Caco-2 (cell line): ENCODE data around the gene TTC39C. TPM values are rescaled to one million over a fixed set of nuclear protein-coding genes. Genes with fewer than 3 reads are reported as not detected.

ENCODE experiments used
- BruUV-seq: library from RNA; stranded (reverse); fragments of 400-500 nt; replicated peaks from 2 replicates; lab custom pipeline; 2021; lab: Mats Ljungman, UMichigan
- CTCF ChIA-PET: fragments of 300-600 bp; sonication (Branson Sonifier 250); formaldehyde crosslinking; loops from one replicate; lab custom pipeline; 2022; ENCODE audit warnings: antibody characterized with exemption; lab: Charles Lee
- POLR2A ChIA-PET: fragments of 300-600 bp; sonication (Branson Sonifier 250); formaldehyde crosslinking; loops from one replicate; lab custom pipeline; 2022; ENCODE audit warnings: antibody characterized with exemption; lab: Charles Lee
- DNase-seq, 2 experiments: peaks; one replicate each; pipeline versions ENCODE4 v3.0.0 to v3.0.0-alpha.2; 2020 to 2022
- H3K27me3 ChIP-seq: replicated peaks from 2 replicates; pipeline ENCODE4 v1.6.0; 2011; ENCODE audit warnings: low read length; ENCODE audit not compliant: control insufficient read depth, insufficient read depth
- H3K36me3 ChIP-seq: 2 replicates; pipeline ENCODE4 v1.5.1; 2011; ENCODE audit warnings: low read length; ENCODE audit not compliant: control insufficient read depth, insufficient read depth
- H3K4me1 ChIP-seq: fragments of 250-450 bp; sonication (Bioruptor Pico); 2 replicates; pipeline ENCODE4 v1.5.1; 2020; ENCODE audit warnings: mild to moderate bottlenecking
- H3K4me3 ChIP-seq: 2 replicates; pipeline ENCODE4 v1.5.1; 2011; ENCODE audit warnings: low read depth, mild to moderate bottlenecking, control low read depth, low read length
- H3K9me3 ChIP-seq: fragments of 250-450 bp; sonication (Bioruptor Pico); 2 replicates; pipeline ENCODE4 v1.5.1; 2020; ENCODE audit warnings: mild to moderate bottlenecking, moderate library complexity
- H3K27ac Mint-ChIP-seq: one replicate; pipeline ENCODE4 v1.8.0; 2022; ENCODE audit warnings: mixed read lengths; ENCODE audit not compliant: unreplicated experiment
- H3K27me3 Mint-ChIP-seq: one replicate; pipeline ENCODE4 v1.8.0; 2022; ENCODE audit warnings: mixed read lengths; ENCODE audit not compliant: insufficient read depth, unreplicated experiment
- H3K36me3 Mint-ChIP-seq: one replicate; pipeline ENCODE4 v1.8.0; 2022; ENCODE audit warnings: mild to moderate bottlenecking, mixed read lengths; ENCODE audit not compliant: insufficient read depth, unreplicated experiment
- H3K4me1 Mint-ChIP-seq: one replicate; pipeline ENCODE4 v1.8.0; 2022; ENCODE audit warnings: low read depth, mixed read lengths; ENCODE audit not compliant: unreplicated experiment
- H3K4me3 Mint-ChIP-seq: one replicate; pipeline ENCODE4 v1.8.0; 2022; ENCODE audit warnings: mild to moderate bottlenecking, moderate library complexity, mixed read lengths; ENCODE audit not compliant: unreplicated experiment
- H3K9me3 Mint-ChIP-seq: one replicate; pipeline ENCODE4 v1.8.0; 2022; ENCODE audit warnings: mixed read lengths; ENCODE audit not compliant: unreplicated experiment
- intact Hi-C: fragments of 100-400 bp; cut with micrococcal nuclease; formaldehyde crosslinking; loops from one replicate; pipeline ENCODE4 v1.10.0; 2022; ENCODE audit not compliant: unreplicated experiment
- total RNA-seq: library from RNA; stranded (reverse); gene quantifications from 2 replicates; pipeline ENCODE4 v1.2.3, GENCODE V29; 2022
- TF ChIP-seq, protein P1 (sequence below), 2 experiments: fragments of 200-600 bp in 1 of 2; IDR thresholded peaks; 1 replicate in 1 of 2; 2 replicates in 1 of 2; pipeline versions ENCODE4 v1.5.1 to v1.8.0; 2011 to 2022; ENCODE audit warnings: antibody characterized with exemption in 1 of 2, control low read depth in 1 of 2, inconsistent platforms in 1 of 2, low read depth in 1 of 2, low read length in 1 of 2, mild to moderate bottlenecking in 1 of 2, moderate library complexity in 1 of 2; ENCODE audit not compliant: insufficient read depth in 1 of 2, severe bottlenecking in 1 of 2, unreplicated experiment in 1 of 2

TTC39C gene
- total RNA-seq, 1 experiment from 2014 or later, result 9.3 TPM

DNA sequence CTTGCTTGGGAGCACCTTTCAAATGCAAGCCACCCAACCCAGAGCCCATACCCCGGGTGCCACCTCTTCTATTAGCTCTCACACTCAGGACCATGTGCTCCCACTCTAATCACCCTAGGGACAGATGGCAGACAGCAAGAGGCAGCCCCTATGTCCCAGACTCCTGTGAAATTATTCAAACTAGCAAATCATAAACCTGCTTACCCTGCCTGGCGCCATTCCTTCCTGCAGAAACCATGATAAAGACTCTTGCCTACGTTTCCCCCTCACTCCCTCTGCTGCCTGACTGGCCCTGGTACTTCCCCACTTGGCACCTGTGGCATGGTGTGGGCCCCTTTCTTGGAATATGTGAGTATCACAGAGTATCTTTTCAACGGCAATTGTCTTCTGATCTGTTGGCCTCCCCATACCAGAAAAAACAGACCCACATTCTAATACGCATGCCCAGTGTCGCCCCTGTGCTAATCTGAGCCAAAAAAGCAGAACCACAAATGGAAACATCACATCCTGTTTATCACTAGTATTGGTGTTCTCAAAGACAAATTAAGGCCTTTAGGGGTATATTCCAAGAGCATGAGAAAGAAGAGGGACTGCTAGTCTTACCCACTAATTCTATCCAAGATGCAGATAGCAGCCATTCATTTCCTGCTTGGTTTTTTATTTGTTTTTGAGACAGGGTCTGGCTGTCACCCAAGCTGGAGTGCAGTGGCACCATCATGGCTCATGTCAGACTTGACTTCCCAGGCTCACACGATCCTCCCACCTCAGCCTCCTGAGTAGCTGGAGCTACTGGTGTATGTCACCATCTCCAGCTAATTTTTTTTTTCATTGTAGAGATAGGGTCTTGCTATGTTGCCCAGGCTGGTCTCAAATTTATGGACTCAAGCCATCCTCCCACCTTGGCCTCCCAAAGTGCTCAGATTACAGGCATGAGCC is 44.1 kb upstream of the TTC39C start:
- Mint-ChIP-seq H3K36me3 (no peaks in the 10 kb centered on the region), H3K27me3 (no peaks in the 10 kb centered on the region), H3K4me3 (no peak overlapping the region), H3K9me3 (no peaks in the 10 kb centered on the region), H3K27ac (no peak overlapping the region), H3K4me1 (no peaks in the 10 kb centered on the region)
- DNase-seq, result no peak
- intact Hi-C loops, result no loop called here
- Histone ChIP-seq H3K9me3 (no peaks in the 10 kb centered on the region), H3K36me3 (no peaks in the 10 kb centered on the region), H3K4me1 (no peaks in the 10 kb centered on the region), H3K4me3 (no peak overlapping the region), H3K27me3 (no peaks in the 10 kb centered on the region)
- ChIA-PET POLR2A (no interaction called here), CTCF (no interaction called here)
- TF ChIP-seq, protein P1, sequence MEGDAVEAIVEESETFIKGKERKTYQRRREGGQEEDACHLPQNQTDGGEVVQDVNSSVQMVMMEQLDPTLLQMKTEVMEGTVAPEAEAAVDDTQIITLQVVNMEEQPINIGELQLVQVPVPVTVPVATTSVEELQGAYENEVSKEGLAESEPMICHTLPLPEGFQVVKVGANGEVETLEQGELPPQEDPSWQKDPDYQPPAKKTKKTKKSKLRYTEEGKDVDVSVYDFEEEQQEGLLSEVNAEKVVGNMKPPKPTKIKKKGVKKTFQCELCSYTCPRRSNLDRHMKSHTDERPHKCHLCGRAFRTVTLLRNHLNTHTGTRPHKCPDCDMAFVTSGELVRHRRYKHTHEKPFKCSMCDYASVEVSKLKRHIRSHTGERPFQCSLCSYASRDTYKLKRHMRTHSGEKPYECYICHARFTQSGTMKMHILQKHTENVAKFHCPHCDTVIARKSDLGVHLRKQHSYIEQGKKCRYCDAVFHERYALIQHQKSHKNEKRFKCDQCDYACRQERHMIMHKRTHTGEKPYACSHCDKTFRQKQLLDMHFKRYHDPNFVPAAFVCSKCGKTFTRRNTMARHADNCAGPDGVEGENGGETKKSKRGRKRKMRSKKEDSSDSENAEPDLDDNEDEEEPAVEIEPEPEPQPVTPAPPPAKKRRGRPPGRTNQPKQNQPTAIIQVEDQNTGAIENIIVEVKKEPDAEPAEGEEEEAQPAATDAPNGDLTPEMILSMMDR (IDR thresholded peaks at IDR 0.05; ENCODE audit: insufficient read depth in 1 of 2, low read depth in 1 of 2, low read length in 1 of 2, severe bottlenecking in 1 of 2, unreplicated experiment in 1 of 2), result no peak
- BruUV-seq, result no TSS peak

DNA sequence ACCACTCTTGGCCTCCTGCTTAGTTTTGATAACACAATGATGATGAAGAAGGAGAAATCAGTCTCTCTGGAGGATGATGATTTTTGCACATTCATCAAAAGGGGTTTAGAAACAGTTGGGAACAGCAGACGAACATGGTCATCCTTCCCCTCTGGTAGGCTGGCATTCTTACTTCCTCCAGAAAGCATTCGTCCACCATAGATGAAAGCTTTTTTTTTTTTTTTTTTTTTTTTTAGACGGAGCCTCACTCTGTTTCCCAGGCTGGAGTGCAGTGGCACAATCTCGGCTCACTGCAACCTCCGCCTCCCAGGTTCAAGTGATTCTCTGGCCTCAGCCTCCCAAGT is 43.5 kb upstream of the TTC39C start:
- no peaks in the 10 kb centered on the region for H3K27me3 Mint-ChIP-seq
- intact Hi-C loops, result no loop called here
- Histone ChIP-seq H3K4me1 (no peaks in the 10 kb centered on the region), H3K9me3 (no peaks in the 10 kb centered on the region), H3K36me3 (no peaks in the 10 kb centered on the region), H3K27me3 (no peaks in the 10 kb centered on the region), H3K4me3 (no peak overlapping the region)
- H3K27ac Mint-ChIP-seq, result no peak overlapping the region
- no peak overlapping the region for H3K4me3 Mint-ChIP-seq
- POLR2A ChIA-PET, result no interaction called here
- DNase-seq, result no peak
- CTCF ChIA-PET, result no interaction called here
- H3K9me3 Mint-ChIP-seq, result no peaks in the 10 kb centered on the region
- TF ChIP-seq, protein P1 (IDR thresholded peaks at IDR 0.05; ENCODE audit: insufficient read depth in 1 of 2, low read depth in 1 of 2, low read length in 1 of 2, severe bottlenecking in 1 of 2, unreplicated experiment in 1 of 2), result no peak
- no TSS peak for BruUV-seq
- no peaks in the 10 kb centered on the region for H3K4me1 Mint-ChIP-seq
- H3K36me3 Mint-ChIP-seq, result no peaks in the 10 kb centered on the region

DNA sequence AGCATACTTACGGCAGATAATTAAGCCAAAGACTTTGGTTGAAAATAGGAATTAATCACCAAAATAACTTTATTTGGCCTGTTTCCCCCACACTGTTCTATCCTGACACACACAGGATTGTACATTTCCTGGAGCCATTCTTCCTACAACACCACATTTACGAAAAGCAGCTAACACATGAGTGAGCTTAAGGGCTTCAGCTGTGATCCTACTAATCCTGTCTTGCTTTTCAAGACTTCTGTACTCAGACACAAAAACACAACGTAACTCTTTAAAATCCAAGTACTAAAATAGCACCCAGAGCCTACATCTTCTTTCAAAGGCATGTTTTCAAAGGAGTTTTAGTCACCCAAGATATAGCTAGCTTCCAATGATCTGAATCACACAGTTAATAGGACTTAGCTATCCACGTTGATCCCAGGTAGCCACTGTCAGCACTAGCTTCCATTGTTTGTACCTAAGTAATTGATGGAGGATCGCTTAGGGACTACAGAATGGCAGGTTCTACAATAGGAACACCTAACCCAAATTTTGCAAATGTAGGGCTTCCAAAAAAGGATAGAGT is 42.8 kb upstream of the TTC39C start:
- Histone ChIP-seq H3K27me3 (no peaks in the 10 kb centered on the region), H3K9me3 (no peaks in the 10 kb centered on the region), H3K36me3 (no peaks in the 10 kb centered on the region), H3K4me3 (no peak overlapping the region), H3K4me1 (no peaks in the 10 kb centered on the region)
- no TSS peak for BruUV-seq
- H3K27ac Mint-ChIP-seq, result no peak overlapping the region
- no peak for DNase-seq
- H3K4me3 Mint-ChIP-seq, result no peak overlapping the region
- ChIA-PET POLR2A (no interaction called here), CTCF (no interaction called here)
- TF ChIP-seq, protein P1 (IDR thresholded peaks at IDR 0.05; ENCODE audit: insufficient read depth in 1 of 2, low read depth in 1 of 2, low read length in 1 of 2, severe bottlenecking in 1 of 2, unreplicated experiment in 1 of 2), result no peak
- H3K4me1 Mint-ChIP-seq, result no peaks in the 10 kb centered on the region
- H3K36me3 Mint-ChIP-seq, result no peaks in the 10 kb centered on the region
- intact Hi-C loops, result no loop called here
- H3K27me3 Mint-ChIP-seq, result no peaks in the 10 kb centered on the region
- H3K9me3 Mint-ChIP-seq, result no peaks in the 10 kb centered on the region
